Caco-2 (cell line): Measurements from ENCODE around the gene LINS1. TPM values are rescaled to one million over a fixed set of nuclear protein-coding genes. Genes with fewer than 3 reads are reported as not detected.

Experiments used
- BruUV-seq: library from RNA; stranded (reverse); fragments of 400-500 nt; replicated peaks from 2 replicates; lab custom pipeline; 2021; lab: Mats Ljungman, UMichigan
- CTCF ChIA-PET: fragments of 300-600 bp; sonication (Branson Sonifier 250); formaldehyde crosslinking; loops from one replicate; lab custom pipeline; 2022; ENCODE audit warnings: antibody characterized with exemption; lab: Charles Lee
- POLR2A ChIA-PET: fragments of 300-600 bp; sonication (Branson Sonifier 250); formaldehyde crosslinking; loops from one replicate; lab custom pipeline; 2022; ENCODE audit warnings: antibody characterized with exemption; lab: Charles Lee
- DNase-seq, 2 experiments: peaks; one replicate each; pipeline versions ENCODE4 v3.0.0 to v3.0.0-alpha.2; 2020 to 2022
- H3K27me3 ChIP-seq: replicated peaks from 2 replicates; pipeline ENCODE4 v1.6.0; 2011; ENCODE audit warnings: low read length; ENCODE audit not compliant: control insufficient read depth, insufficient read depth
- H3K36me3 ChIP-seq: 2 replicates; pipeline ENCODE4 v1.5.1; 2011; ENCODE audit warnings: low read length; ENCODE audit not compliant: control insufficient read depth, insufficient read depth
- H3K4me1 ChIP-seq: fragments of 250-450 bp; sonication (Bioruptor Pico); 2 replicates; pipeline ENCODE4 v1.5.1; 2020; ENCODE audit warnings: mild to moderate bottlenecking
- H3K4me3 ChIP-seq: 2 replicates; pipeline ENCODE4 v1.5.1; 2011; ENCODE audit warnings: low read depth, mild to moderate bottlenecking, control low read depth, low read length
- H3K9me3 ChIP-seq: fragments of 250-450 bp; sonication (Bioruptor Pico); 2 replicates; pipeline ENCODE4 v1.5.1; 2020; ENCODE audit warnings: mild to moderate bottlenecking, moderate library complexity
- H3K27ac Mint-ChIP-seq: one replicate; pipeline ENCODE4 v1.8.0; 2022; ENCODE audit warnings: mixed read lengths; ENCODE audit not compliant: unreplicated experiment
- H3K27me3 Mint-ChIP-seq: one replicate; pipeline ENCODE4 v1.8.0; 2022; ENCODE audit warnings: mixed read lengths; ENCODE audit not compliant: insufficient read depth, unreplicated experiment
- H3K36me3 Mint-ChIP-seq: one replicate; pipeline ENCODE4 v1.8.0; 2022; ENCODE audit warnings: mild to moderate bottlenecking, mixed read lengths; ENCODE audit not compliant: insufficient read depth, unreplicated experiment
- H3K4me1 Mint-ChIP-seq: one replicate; pipeline ENCODE4 v1.8.0; 2022; ENCODE audit warnings: low read depth, mixed read lengths; ENCODE audit not compliant: unreplicated experiment
- H3K4me3 Mint-ChIP-seq: one replicate; pipeline ENCODE4 v1.8.0; 2022; ENCODE audit warnings: mild to moderate bottlenecking, moderate library complexity, mixed read lengths; ENCODE audit not compliant: unreplicated experiment
- H3K9me3 Mint-ChIP-seq: one replicate; pipeline ENCODE4 v1.8.0; 2022; ENCODE audit warnings: mixed read lengths; ENCODE audit not compliant: unreplicated experiment
- CTCF ChIP-seq, 2 experiments: fragments of 200-600 bp in 1 of 2; IDR thresholded peaks; 1 replicate in 1 of 2; 2 replicates in 1 of 2; pipeline versions ENCODE4 v1.5.1 to v1.8.0; 2011 to 2022; ENCODE audit warnings: antibody characterized with exemption in 1 of 2, control low read depth in 1 of 2, inconsistent platforms in 1 of 2, low read depth in 1 of 2, low read length in 1 of 2, mild to moderate bottlenecking in 1 of 2, moderate library complexity in 1 of 2; ENCODE audit not compliant: insufficient read depth in 1 of 2, severe bottlenecking in 1 of 2, unreplicated experiment in 1 of 2
- intact Hi-C: fragments of 100-400 bp; cut with micrococcal nuclease; formaldehyde crosslinking; loops from one replicate; pipeline ENCODE4 v1.10.0; 2022; ENCODE audit not compliant: unreplicated experiment
- total RNA-seq: library from RNA; stranded (reverse); gene quantifications from 2 replicates; pipeline ENCODE4 v1.2.3, GENCODE V29; 2022

Gene LINS1
- total RNA-seq, 1 experiment from 2014 or later = 11.0 TPM

- Mint-ChIP-seq H3K4me3 (no peak overlapping the region), H3K36me3 (peaks cover 5% of the 10 kb centered on the region), H3K27ac (no peak overlapping the region), H3K27me3 (peaks cover 5% of the 10 kb centered on the region), H3K9me3 (no peaks in the 10 kb centered on the region), H3K4me1 (no peaks in the 10 kb centered on the region)
- ChIA-PET POLR2A (no interaction called here), CTCF (no interaction called here)
- H3K9me3 ChIP-seq = no peaks in the 10 kb centered on the region
- intact Hi-C loops = no loop called here
- no peaks in the 10 kb centered on the region for H3K4me1 ChIP-seq
- no peak overlapping the region for H3K4me3 ChIP-seq
- BruUV-seq = no TSS peak
- no peak for TF ChIP-seq CTCF (IDR thresholded peaks at IDR 0.05; ENCODE audit: insufficient read depth in 1 of 2, low read depth in 1 of 2, low read length in 1 of 2, severe bottlenecking in 1 of 2, unreplicated experiment in 1 of 2)
- no peaks in the 10 kb centered on the region for H3K27me3 ChIP-seq
- no peak for DNase-seq
- no peaks in the 10 kb centered on the region for H3K36me3 ChIP-seq
Measured at GRCh38 chr15:100544946-100545345, 57.0 kb downstream of the LINS1 start.

GRCh38 chr15:100544338-100544841 lies 57.6 kb downstream of the LINS1 start:
- POLR2A ChIA-PET = no interaction called here
- H3K9me3 Mint-ChIP-seq = peaks cover 3% of the 10 kb centered on the region

GRCh38 chr15:100542290-100542689 lies 59.7 kb downstream of the LINS1 start:
- ChIA-PET POLR2A (no interaction called here), CTCF (no interaction called here)
- Mint-ChIP-seq H3K4me3 (no peak overlapping the region), H3K36me3 (peaks cover 5% of the 10 kb centered on the region), H3K27ac (no peak overlapping the region), H3K9me3 (peaks cover 10% of the 10 kb centered on the region), H3K27me3 (peaks cover 5% of the 10 kb centered on the region), H3K4me1 (no peaks in the 10 kb centered on the region)
- Histone ChIP-seq H3K4me1 (no peaks in the 10 kb centered on the region), H3K9me3 (no peaks in the 10 kb centered on the region), H3K4me3 (no peak overlapping the region), H3K36me3 (no peaks in the 10 kb centered on the region), H3K27me3 (no peaks in the 10 kb centered on the region)
- no peak for TF ChIP-seq CTCF (IDR thresholded peaks at IDR 0.05; ENCODE audit: insufficient read depth in 1 of 2, low read depth in 1 of 2, low read length in 1 of 2, severe bottlenecking in 1 of 2, unreplicated experiment in 1 of 2)
- intact Hi-C loops = no loop called here
- no peak for DNase-seq
- no TSS peak for BruUV-seq

More at GRCh38 chr15:100544338-100544841, 57.6 kb downstream of the LINS1 start:
- no peak overlapping the region for H3K4me3 ChIP-seq
- no peaks in the 10 kb centered on the region for H3K27me3 ChIP-seq
- no peaks in the 10 kb centered on the region for H3K9me3 ChIP-seq
- H3K4me1 ChIP-seq = no peaks in the 10 kb centered on the region
- no peaks in the 10 kb centered on the region for H3K36me3 ChIP-seq
- peaks cover 5% of the 10 kb centered on the region for H3K36me3 Mint-ChIP-seq
- intact Hi-C loops = no loop called here
- CTCF ChIA-PET = no interaction called here
- no peaks in the 10 kb centered on the region for H3K4me1 Mint-ChIP-seq
- no peak overlapping the region for H3K27ac Mint-ChIP-seq
- no peak overlapping the region for H3K4me3 Mint-ChIP-seq
- no peak for DNase-seq
- H3K27me3 Mint-ChIP-seq = peaks cover 5% of the 10 kb centered on the region
- BruUV-seq = no TSS peak
- TF ChIP-seq CTCF (IDR thresholded peaks at IDR 0.05; ENCODE audit: insufficient read depth in 1 of 2, low read depth in 1 of 2, low read length in 1 of 2, severe bottlenecking in 1 of 2, unreplicated experiment in 1 of 2) = no peak
